ENCODE results near the gene PRRC1. TPM values are rescaled to one million over a fixed set of nuclear protein-coding genes. Genes with fewer than 3 reads are reported as not detected.
A peak's percentile ranks its signal among the peaks of the same experiment; 100 is the strongest.
"Not testable (repeated sequence)": the region's sequence is repeated elsewhere in the genome, so short reads cannot be mapped to it uniquely, and the experiment has no call there.

The PRRC1 gene
- total RNA-seq, 2 donors from 2014 or later, result 28.3 to 41.2 TPM

DNA sequence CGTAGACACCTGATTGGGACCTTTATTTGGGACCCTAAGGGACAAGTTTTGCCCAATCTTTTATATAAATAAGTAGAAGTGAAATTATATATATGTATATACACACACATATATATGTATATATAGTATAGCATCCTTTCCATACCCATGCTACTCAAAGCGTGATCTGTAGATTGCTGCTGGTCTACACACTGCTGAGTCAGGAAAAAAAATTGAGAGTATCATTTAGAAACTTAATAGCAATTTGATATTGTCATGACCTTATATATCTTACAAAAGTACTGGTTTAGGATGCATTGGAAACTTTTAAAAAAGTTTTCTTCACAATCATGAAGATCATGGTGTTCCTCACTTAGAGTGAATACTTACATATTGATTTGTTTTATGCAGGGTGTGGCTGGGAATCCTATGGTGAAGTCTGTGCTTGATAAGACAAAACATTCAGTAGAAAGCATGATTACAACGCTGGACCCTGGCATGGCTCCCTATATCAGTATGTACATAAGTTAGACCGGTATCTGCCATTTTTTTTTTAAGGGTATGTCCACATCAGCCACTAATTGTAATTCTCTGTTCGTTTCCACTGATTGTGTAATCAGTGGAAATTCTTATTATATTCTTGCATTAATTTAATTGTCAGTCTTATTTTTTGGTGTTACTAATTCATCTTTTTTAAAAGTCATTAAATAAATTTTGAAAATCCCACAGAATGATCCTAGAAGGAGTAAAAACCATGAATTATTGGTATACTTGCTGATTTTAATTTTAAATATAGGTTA, 12.7 kb downstream of the PRRC1 start:
- DNase-seq, result no peak
- intact Hi-C loops (cut with DNase I), result no loop called here
- no peak for ATAC-seq

DNA sequence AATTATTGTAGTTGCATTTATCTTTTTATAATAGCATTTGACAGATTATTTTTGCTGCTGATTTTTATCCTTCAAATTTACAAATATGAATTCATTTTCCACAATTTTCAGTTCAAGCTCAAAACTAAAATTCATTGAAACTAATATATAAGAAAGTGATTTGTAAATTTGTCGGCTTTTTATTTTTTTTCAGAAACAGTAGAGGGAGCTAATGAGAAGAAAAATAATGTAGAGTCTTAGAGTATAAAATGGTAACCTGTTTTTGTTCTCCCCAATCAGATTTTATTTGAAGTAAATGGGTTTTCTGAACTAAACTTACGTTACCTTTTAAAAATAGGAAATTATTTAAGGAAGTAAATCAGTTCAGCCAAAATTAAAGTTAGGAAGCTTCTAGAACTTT, 19.2 kb downstream of the PRRC1 start:
- ATAC-seq (no peak), DNase-seq (no peak)
- intact Hi-C loops (cut with DNase I), result no loop called here

DNA sequence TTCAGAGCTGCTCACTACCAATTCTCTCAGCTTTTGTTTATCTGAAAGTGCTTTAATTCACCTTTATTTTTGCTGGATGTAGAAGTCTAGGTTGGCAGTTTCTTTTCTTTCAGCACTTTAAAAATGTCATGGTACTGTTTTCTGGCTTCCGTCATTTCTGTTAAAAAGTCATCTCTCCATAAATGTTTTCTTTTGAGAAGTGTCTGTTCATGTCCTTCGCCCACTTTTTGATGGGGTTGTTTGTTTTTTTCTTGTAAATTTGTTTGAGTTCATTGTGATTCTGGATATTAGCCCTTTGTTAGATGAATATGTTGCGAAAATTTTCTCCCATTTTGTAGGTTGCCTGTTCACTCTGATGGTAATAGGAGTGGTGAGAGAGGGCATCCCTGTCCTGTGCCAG, 23.1 kb downstream of the PRRC1 start:
- intact Hi-C loops (cut with DNase I); ATAC-seq; DNase-seq: not testable (repeated sequence)

GRCh38 chr5:127545249-127545648, 27.8 kb downstream of the PRRC1 start:
- ATAC-seq; DNase-seq; intact Hi-C loops (cut with DNase I): not testable (repeated sequence)

DNA sequence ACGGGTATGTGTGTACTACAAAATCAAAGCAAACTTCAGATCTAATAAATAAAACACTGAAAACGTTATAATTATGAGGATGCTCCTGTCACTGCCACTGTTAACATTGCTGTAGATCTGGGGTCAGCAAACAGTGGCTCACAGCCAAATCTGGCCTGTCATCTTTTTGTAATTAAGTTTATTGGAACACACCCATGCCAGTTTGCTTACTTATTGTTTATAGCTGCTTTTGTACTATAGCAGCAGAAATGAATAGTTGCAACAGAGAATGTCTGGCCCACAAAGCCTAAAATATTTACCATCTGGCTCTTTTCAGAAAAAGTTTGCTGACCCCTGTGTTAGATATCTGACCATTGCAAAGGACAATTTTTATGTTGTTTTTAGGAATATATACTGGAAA, 32.1 kb downstream of the PRRC1 start:
- intact Hi-C loops (cut with DNase I), result no loop called here
- ATAC-seq (no peak), DNase-seq (no peak)

DNA sequence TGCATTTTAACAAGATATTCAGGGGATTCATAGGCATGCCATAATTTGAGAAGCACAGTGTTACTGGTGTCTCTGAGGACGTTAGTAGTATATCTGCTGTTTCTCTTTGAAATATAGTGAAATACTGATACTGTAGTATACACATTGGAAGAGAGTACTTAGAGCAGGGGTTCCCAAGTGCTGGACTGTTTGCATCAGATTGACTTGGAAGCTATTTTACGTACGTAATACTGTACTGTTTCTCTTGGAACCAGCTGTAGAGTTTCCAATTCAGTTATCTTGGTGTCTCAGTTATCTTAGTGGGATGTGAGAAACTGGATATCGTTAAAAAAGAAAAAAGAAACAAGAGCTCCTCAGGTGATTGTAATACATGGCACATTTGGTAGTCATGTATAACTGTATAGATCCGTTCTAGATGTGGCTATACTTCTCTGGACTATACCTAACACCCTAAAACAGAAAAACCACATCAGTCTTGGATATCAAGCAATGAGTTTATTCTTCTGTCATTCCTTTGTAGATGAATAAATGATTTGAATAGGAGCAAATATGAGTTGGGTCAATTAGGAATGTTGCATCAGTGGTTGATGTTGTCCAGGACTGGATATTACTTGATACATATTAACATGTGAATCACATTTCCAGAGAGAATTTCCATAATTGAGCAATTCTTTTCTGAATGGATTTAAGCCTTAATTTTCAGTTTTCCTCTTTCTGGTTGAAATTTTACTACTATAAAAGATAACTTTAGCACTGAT, 33.4 kb downstream of the PRRC1 start:
- intact Hi-C loops (cut with DNase I), result no loop called here

DNA sequence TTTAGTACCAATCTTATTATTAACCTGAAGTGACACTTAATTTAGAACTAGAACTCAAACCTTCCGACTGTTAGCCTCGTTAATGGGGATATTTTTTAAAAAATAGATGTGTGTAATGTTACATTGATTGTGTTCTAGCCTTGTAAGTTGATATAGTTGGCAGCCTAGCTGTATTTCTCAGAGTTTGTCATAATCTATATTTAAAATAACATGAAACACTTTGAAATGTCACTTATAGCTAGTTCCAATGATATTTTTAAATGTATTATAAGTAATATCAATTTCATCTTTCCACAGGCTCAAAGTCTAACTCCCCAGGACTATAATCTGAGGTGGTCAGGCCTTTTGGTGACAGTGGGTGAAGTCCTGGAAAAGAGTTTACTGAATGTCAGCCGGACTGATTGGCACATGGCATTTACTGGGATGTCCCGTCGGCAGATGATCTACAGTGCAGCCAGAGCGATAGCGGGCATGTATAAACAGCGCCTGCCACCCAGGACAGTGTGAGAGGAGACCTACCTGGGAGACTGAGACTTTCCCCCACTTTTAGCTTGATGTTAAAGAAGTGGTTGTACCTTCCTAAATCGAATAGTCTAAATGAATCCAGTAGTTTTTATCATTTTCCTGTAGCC, 34.1 kb downstream of the PRRC1 start:
- ATAC-seq (no peak), DNase-seq (no peak)
- intact Hi-C loops (cut with DNase I), result no loop called here

More for the DNA sequence above, 33.4 kb downstream of the PRRC1 start:
- ATAC-seq, result peak in 1 of 2 donors; percentile 48
- no peak for DNase-seq

DNA sequence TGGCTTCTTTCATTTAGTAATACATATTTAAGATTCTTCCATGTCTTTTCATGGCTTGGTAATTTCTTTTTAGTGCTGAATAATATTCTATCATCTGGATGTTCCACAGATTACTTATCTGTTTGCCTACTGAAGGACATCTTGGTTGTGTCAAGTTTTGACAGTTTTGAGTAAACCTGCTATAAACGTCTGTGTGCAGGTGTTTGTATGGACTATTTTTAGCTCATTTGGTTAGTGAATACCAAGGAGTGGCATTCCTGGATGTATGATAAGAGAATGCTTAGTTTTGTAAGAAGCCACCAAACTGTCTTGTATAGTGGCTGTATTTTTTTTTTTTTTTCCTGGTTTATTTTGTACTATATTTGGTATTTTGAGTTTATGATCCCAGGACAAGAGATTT, 38.4 kb downstream of the PRRC1 start:
- DNase-seq (no peak), ATAC-seq (no peak)
- intact Hi-C loops (cut with DNase I), result no loop called here

GRCh38 chr5:127556609-127557334, 39.3 kb downstream of the PRRC1 start:
- intact Hi-C loops (cut with DNase I), result no loop called here
- ATAC-seq, result no peak
- DNase-seq, result no peak

DNA sequence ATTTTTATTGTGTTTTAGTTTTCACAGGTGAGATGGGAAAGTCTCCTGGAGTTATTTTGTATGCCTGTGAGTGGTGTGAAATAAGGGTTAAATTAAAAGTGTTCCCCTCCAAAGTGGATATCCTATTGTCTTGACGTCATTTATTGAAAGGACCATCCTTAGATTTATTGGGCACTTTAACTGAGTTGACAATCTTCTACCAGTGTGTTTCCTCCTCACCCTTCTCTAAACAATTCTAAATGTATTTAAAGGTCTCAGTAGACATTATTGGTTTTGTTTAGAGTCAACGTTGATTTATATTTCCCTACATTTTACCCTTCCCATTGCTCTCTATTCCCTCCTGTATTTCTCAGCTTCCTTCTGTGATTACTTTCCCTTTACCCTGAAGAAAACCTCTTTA, 40.8 kb downstream of the PRRC1 start:
- intact Hi-C loops (cut with DNase I), result no loop called here
- DNase-seq, result no peak
- ATAC-seq, result no peak

DNA sequence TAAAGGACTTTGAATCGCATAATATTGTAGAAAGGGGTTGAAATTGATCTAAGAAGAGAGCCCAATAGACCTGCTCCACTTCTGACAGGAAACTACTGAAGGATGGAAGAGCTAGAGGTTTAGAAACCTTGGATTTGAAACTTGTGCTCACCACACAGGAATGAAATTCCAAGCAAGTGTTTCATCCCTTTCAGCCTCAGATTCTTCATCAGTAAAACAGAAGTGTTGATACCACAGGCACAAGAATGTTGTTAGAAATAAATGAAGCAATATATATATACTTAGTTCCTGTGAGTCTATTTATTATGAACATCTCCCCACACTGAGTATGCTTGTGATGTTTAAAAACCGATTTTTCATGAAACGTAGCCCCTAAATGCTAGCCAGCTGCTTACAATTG, 43.8 kb downstream of the PRRC1 start:
- ATAC-seq (no peak), DNase-seq (no peak)
- intact Hi-C loops (cut with DNase I), result loop anchor here in 1 of 2 donors (10.0 kb wide), 1 partner anchor 194 kb away; no protein-coding TSS in a partner anchor

GRCh38 chr5:127562252-127562651, 44.8 kb downstream of the PRRC1 start:
- intact Hi-C loops (cut with DNase I), result loop anchor here in 1 of 2 donors (10.0 kb wide), 1 partner anchor 193 kb away; no protein-coding TSS in a partner anchor
- ATAC-seq (peak in 1 of 2 donors; percentile 62), DNase-seq (no peak)

- ATAC-seq (no peak), DNase-seq (no peak)
- intact Hi-C loops (cut with DNase I), result loop anchor here in 1 of 2 donors (10.0 kb wide), 1 partner anchor 192 kb away; no protein-coding TSS in a partner anchor
Measured at GRCh38 chr5:127563136-127563535, 45.7 kb downstream of the PRRC1 start.

DNA sequence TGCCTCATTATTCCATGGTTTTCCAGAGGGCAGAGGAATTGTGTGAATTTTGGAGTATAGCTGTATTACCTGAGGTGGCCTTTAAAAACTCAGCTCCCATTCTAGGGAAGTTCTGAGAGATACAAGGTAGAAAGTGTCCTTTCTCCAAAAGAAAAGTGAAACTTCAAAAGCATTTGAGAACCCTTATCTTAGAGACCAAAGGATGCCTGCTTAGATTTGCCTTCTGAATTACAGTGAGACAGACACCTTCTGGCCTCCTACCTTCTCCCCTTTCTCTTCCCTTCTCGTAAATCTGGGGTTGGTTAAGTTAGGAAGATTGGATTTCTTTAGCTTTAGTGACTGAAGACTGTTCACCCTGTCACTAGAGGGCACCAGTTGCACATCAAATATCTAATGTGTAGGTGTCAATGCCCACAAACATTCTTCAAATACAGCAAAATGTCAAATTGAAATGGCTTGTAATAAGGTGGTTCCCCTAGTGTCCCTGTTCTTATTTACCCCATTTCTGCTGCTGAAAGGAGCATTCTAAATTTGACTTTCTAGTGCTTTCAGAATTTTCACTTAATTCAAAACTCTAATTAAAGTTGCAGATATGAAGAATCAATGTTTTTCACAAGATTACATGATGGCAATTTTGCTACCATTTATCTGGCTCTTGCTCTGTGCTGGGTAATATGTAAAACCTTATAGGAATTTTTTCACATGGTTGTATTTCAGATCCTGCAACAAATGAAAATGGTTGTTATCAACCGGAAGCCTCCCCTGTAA, 46.7 kb downstream of the PRRC1 start:
- intact Hi-C loops (cut with DNase I), result loop anchor here in 1 of 2 donors (2.0 to 10.0 kb wide), 2 partner anchors 191 to 637 kb away; no protein-coding TSS in a partner anchor
- ATAC-seq (peak; percentile 47 to 75), DNase-seq (no peak)

DNA sequence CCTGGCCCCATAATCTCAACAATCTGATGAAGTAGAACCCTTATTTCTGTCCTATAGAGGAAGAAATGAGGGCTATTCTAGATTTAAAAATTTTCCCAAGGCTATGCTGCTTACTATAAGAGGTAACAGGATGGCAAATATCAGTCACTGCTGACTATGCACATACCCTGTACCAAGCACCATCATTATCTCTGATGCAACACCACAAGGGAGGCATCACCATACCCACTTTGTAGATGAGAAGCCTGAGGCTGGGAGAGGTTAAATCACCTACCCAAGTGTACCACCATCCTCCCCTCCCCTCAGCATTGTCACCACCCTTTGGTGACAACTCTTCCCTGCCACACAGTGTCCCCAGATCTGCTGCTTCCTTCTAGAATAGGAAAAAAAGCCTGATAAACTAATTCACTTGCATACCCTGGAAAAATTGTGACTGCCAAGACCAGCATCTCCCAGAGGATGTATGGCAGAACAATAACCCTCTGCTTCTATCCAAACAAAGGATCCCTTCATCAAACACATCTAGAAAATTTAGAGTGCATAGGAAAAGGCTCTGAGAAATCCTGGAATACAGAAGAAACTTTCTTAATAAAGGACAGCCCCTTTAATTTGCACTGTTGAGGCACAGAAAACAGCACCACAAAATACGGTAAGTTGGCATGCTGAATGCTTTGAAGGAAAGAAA, 48.3 kb downstream of the PRRC1 start:
- ATAC-seq, result no peak
- intact Hi-C loops (cut with DNase I), result loop anchor here (2.0 to 10.0 kb wide), 4 partner anchors 189 to 932 kb away; no protein-coding TSS in a partner anchor
- DNase-seq, result no peak

DNA sequence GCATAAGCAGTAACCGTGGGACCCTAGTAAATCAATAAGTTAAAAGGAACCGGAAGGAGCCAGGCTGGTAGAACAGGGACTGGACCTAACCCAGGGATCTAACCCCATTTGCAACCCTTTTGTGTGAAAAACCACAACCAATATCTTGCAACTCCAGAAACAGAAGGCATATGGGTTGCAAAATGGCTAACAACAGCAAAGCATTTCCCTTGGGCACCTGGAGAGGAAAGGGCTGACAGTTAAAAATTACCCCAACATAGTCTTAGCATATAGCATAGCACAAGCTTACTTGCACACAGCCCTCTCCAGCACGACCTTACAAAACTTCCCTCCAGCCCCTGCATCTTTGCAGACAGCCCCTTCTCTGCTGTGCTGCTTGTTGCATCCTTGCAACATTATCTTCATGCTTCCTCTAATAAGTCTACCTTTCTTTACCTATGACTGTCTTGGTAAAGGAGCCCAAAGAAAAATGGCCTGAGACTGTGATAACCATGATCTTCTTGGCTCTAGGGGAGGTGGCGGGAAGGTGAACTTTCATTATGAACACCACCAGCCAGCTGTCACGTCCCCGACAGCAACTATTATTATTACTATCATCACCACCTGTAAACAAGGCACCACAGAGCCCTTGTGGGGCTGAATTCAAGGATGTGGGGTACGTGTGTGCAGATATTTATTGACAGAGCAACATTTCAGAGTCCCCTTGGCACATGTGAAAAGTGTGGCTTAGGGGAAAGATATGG, 49.8 kb downstream of the PRRC1 start:
- ATAC-seq (no peak), DNase-seq (no peak)
- intact Hi-C loops (cut with DNase I), result loop anchor here (5.0 to 10.0 kb wide), 3 partner anchors 188 to 930 kb away; no protein-coding TSS in a partner anchor

DNA sequence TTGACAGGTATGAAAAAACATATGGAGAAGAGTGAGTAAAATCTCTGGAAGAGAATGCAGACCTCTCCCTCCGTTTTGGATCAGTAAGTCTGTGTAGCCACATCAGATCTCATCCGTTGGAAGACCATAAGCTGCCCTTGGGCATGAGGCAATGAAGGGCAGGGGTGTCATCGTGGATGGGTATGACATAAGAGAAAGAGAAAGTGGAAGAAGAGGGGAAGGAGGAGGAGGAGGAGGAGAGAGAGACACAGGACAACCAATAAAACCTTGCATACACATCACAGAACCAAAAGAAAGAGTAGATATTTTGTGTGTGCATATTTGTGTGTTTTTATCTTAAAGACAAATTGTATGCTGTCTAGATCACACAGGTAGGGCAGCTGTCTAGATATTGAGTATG, 50.7 kb downstream of the PRRC1 start:
- ATAC-seq, result no peak
- intact Hi-C loops (cut with DNase I), result loop anchor here (5.0 to 10.0 kb wide), 3 partner anchors 187 to 929 kb away; no protein-coding TSS in a partner anchor
- no peak for DNase-seq
